Measurements from ENCODE around the gene ZNF878. TPM values are rescaled to one million over a fixed set of nuclear protein-coding genes. Genes with fewer than 3 reads are reported as not detected.

ZNF878 gene
- total and polyA plus RNA-seq, 2 of the 13 experiments (the other 11 are each of a cell fraction or from before 2014, with no cell fraction given): 0.46 to 5.2 TPM

DNA sequence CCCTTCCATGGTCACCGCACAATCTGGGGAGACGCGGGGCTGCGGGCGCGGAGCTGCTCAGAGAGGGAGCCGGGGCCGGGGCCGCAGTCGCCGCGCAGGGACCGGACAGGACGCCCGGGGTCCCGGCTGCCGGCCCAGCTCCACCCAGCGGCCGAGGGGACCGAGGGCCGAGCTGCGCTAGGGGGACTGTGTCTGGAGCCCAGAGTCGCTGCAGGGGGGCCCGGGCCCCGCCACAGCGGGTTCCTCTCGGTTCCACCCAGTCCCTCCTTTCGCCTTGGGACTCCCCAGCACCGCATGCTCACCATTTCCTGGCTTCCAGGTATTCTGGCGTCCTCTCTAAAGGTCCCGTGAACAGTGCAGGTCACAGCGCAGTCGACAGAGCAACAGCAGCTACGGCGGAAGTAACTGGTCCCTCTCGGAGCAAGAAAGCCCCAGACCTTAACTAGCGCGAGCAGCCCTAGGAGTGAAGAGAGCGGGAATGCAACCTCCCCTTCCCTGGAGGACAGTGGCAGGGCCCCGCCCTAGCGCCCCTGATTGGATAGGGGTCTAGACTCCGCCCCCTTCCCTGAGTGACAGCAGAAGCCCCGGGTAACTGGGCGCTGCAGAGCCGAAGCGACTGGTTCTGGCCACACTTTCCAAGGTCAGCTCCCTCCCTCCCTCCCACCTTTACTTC lies at the start of gene ZNF878 (continued):
- TF ChIP-seq ATF7 (IDR thresholded peaks at IDR 0.05): no peak
- no peak for TF ChIP-seq ATF7 (CRISPR knock-in tag; IDR thresholded peaks at IDR 0.05)
- TF ChIP-seq ZFP1 (CRISPR knock-in tag; IDR thresholded peaks at IDR 0.05): no peak
- no peak for TF ChIP-seq JUN (CRISPR knock-in tag; IDR thresholded peaks at IDR 0.05)
- no peak for TF ChIP-seq SUZ12 (IDR thresholded peaks at IDR 0.05; ENCODE audit: low read depth, low read length)
- TF ChIP-seq U2AF1 (optimal IDR thresholded peaks at IDR 0.05; ENCODE audit: low read depth, low read length): peak; percentile 60
- no peak for TF ChIP-seq GTF3A (CRISPR knock-in tag; conservative IDR thresholded peaks at IDR 0.05)
- TF ChIP-seq ZNF331 (CRISPR knock-in tag; IDR thresholded peaks at IDR 0.05): peak; percentile 88
- 0 out of 2 replicates have a peak, but pooled peaks have one; percentile 85 for TF ChIP-seq ZNF558 (CRISPR knock-in tag; IDR thresholded peaks at IDR 0.05; ENCODE audit: borderline replicate concordance)
- TF ChIP-seq ZNF570 (CRISPR knock-in tag; IDR thresholded peaks at IDR 0.05; ENCODE audit: borderline replicate concordance): no peak
- TF ChIP-seq ZNF382 (CRISPR knock-in tag; IDR thresholded peaks at IDR 0.05; ENCODE audit: borderline replicate concordance): no peak
- TF ChIP-seq, protein P1, sequence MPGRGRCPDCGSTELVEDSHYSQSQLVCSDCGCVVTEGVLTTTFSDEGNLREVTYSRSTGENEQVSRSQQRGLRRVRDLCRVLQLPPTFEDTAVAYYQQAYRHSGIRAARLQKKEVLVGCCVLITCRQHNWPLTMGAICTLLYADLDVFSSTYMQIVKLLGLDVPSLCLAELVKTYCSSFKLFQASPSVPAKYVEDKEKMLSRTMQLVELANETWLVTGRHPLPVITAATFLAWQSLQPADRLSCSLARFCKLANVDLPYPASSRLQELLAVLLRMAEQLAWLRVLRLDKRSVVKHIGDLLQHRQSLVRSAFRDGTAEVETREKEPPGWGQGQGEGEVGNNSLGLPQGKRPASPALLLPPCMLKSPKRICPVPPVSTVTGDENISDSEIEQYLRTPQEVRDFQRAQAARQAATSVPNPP (CRISPR knock-in tag; IDR thresholded peaks at IDR 0.05): no peak
- peak; percentile 34; the same call in 1 of the 2 replicates for TF ChIP-seq SP140L (CRISPR knock-in tag; IDR thresholded peaks at IDR 0.05; ENCODE audit: borderline replicate concordance)
- TF ChIP-seq KLF13 (CRISPR knock-in tag; IDR thresholded peaks at IDR 0.05): no peak
- TF ChIP-seq ZNF543 (CRISPR knock-in tag; IDR thresholded peaks at IDR 0.05): peak; percentile 87
- no peak for TF ChIP-seq ZNF557 (CRISPR knock-in tag; IDR thresholded peaks at IDR 0.05)
- 0 out of 2 replicates have a peak, but pooled peaks have one; percentile 62 for TF ChIP-seq ZNF232 (CRISPR knock-in tag; IDR thresholded peaks at IDR 0.05; ENCODE audit: borderline replicate concordance)
- TF ChIP-seq, protein P2, sequence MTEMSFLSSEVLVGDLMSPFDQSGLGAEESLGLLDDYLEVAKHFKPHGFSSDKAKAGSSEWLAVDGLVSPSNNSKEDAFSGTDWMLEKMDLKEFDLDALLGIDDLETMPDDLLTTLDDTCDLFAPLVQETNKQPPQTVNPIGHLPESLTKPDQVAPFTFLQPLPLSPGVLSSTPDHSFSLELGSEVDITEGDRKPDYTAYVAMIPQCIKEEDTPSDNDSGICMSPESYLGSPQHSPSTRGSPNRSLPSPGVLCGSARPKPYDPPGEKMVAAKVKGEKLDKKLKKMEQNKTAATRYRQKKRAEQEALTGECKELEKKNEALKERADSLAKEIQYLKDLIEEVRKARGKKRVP (CRISPR knock-in tag; IDR thresholded peaks at IDR 0.05): peak in 1 of 2 experiments; percentile 72; a peak in 2 of 4 replicates
- TF ChIP-seq SNAPC2 (CRISPR knock-in tag; IDR thresholded peaks at IDR 0.05): 0 out of 2 replicates have a peak, but pooled peaks have one; percentile 46
- TF ChIP-seq, protein P3, sequence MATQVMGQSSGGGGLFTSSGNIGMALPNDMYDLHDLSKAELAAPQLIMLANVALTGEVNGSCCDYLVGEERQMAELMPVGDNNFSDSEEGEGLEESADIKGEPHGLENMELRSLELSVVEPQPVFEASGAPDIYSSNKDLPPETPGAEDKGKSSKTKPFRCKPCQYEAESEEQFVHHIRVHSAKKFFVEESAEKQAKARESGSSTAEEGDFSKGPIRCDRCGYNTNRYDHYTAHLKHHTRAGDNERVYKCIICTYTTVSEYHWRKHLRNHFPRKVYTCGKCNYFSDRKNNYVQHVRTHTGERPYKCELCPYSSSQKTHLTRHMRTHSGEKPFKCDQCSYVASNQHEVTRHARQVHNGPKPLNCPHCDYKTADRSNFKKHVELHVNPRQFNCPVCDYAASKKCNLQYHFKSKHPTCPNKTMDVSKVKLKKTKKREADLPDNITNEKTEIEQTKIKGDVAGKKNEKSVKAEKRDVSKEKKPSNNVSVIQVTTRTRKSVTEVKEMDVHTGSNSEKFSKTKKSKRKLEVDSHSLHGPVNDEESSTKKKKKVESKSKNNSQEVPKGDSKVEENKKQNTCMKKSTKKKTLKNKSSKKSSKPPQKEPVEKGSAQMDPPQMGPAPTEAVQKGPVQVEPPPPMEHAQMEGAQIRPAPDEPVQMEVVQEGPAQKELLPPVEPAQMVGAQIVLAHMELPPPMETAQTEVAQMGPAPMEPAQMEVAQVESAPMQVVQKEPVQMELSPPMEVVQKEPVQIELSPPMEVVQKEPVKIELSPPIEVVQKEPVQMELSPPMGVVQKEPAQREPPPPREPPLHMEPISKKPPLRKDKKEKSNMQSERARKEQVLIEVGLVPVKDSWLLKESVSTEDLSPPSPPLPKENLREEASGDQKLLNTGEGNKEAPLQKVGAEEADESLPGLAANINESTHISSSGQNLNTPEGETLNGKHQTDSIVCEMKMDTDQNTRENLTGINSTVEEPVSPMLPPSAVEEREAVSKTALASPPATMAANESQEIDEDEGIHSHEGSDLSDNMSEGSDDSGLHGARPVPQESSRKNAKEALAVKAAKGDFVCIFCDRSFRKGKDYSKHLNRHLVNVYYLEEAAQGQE (IDR thresholded peaks at IDR 0.05; ENCODE audit: borderline replicate concordance in 1 of 2, low read depth in 1 of 2, low read length in 2 of 2): peak in 1 of 2 experiments; percentile 82; a peak in 2 of 4 replicates
- peak; percentile 100 for TF ChIP-seq POLR2A (IDR thresholded peaks at IDR 0.05; ENCODE audit: insufficient read depth in 1 of 2, low read depth in 2 of 2, low read length in 2 of 2)
- TF ChIP-seq ZNF274 (CRISPR knock-in tag; IDR thresholded peaks at IDR 0.05): peak; percentile 39; the same call in 1 of the 2 replicates
- peak; percentile 48 for TF ChIP-seq ZNF264 (CRISPR knock-in tag; IDR thresholded peaks at IDR 0.05)
- TF ChIP-seq, protein P4, sequence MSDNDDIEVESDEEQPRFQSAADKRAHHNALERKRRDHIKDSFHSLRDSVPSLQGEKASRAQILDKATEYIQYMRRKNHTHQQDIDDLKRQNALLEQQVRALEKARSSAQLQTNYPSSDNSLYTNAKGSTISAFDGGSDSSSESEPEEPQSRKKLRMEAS (IDR thresholded peaks at IDR 0.05): peak; percentile 48; the same call in 1 of the 2 replicates
